Measurements from ENCODE around the gene CELA3B.
"Not testable (repeated sequence)": the region's sequence is repeated elsewhere in the genome, so short reads cannot be mapped to it uniquely, and the experiment has no call there.

The CELA3B gene

GRCh38 chr1:22025368-22026155 lies 48.7 kb downstream of the CELA3B start:
- no peak for TF ChIP-seq CTCF (IDR thresholded peaks at IDR 0.05)
- TF ChIP-seq ZFX (IDR thresholded peaks at IDR 0.05; ENCODE audit: borderline replicate concordance): no peak
- H3K27ac ChIP-seq: peak overlapping the region; percentile 87

- no peak for TF ChIP-seq ZFX (IDR thresholded peaks at IDR 0.05; ENCODE audit: borderline replicate concordance)
- TF ChIP-seq CTCF (IDR thresholded peaks at IDR 0.05): no peak
- H3K27ac ChIP-seq: peak overlapping the region; percentile 87; the same call in 1 of the 2 replicates
These were observed 50.1 kb downstream of the CELA3B start for GRCh38 chr1:22026924-22027289.

GRCh38 chr1:22030057-22030456 lies 53.2 kb downstream of the CELA3B start:
- H3K27ac ChIP-seq: no peak overlapping the region
- TF ChIP-seq CTCF (IDR thresholded peaks at IDR 0.05): no peak
- TF ChIP-seq ZFX (IDR thresholded peaks at IDR 0.05; ENCODE audit: borderline replicate concordance): no peak

- TF ChIP-seq ZFX (IDR thresholded peaks at IDR 0.05; ENCODE audit: borderline replicate concordance) (no peak), CTCF (IDR thresholded peaks at IDR 0.05) (no peak)
- no peak overlapping the region for H3K27ac ChIP-seq
These were observed 53.7 kb downstream of the CELA3B start for GRCh38 chr1:22030473-22030872.

GRCh38 chr1:22031214-22031962 lies 54.6 kb downstream of the CELA3B start:
- TF ChIP-seq CTCF (IDR thresholded peaks at IDR 0.05): no peak
- TF ChIP-seq ZFX (IDR thresholded peaks at IDR 0.05; ENCODE audit: borderline replicate concordance): no peak
- H3K27ac ChIP-seq: no peak overlapping the region

- not testable (repeated sequence) for H3K27ac ChIP-seq
These were observed 58.0 kb downstream of the CELA3B start for GRCh38 chr1:22034834-22035233.

- TF ChIP-seq CTCF (IDR thresholded peaks at IDR 0.05) (no peak), ZFX (IDR thresholded peaks at IDR 0.05; ENCODE audit: borderline replicate concordance) (no peak)
- no peak overlapping the region for H3K27ac ChIP-seq
These were observed 60.7 kb downstream of the CELA3B start for GRCh38 chr1:22037520-22037919.
